HG03460 (cell line): Measurements from ENCODE around the gene ADGRG6.

ENCODE experiments used
- ATAC-seq: cut with Tn5 transposase; IDR thresholded peaks from one replicate; pipeline ENCODE4 v1.9.1; 2021; ENCODE audit not compliant: unreplicated experiment

Gene ADGRG6

GRCh38 chr6:142290851-142291250 lies 11.0 kb upstream of the ADGRG6 start:
- ATAC-seq = no peak

GRCh38 chr6:142291512-142291911 lies 10.3 kb upstream of the ADGRG6 start:
- no peak for ATAC-seq

DNA sequence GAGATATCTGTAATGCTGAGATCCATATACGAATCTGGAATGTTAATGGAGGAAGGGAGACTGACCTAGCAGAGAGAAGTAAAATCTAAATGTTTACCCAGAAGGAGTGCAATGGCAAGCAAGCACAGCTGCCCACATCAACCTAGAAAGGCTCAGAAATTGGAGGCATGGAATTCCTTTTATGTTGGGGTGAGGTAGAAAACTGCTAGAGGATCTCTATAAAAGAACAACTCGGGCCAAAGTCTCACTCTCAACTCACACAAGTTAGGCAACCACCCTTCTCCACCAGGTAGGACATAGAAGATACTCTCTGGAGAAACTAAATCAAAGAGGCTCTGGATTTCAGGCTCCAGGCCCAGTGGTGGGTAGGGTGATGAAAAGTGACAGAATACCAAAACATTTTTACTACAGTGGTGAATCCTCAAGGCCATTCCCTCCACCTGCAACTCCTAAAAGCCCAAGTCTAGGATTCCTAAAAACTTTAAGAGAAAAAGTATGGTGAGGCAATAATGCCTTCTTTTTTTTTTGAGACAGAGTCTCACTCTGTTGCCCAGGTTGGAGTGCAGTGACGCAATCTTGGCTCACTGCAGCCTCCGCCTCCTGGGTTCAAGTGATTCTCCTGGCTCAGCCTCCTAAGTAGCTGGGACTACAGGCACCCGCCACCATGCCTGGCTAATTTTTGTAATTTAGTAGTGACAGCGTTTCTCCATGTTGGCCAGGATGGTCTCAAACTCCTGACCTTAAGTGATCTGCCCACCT lies 9.5 kb upstream of the ADGRG6 start:
- no peak for ATAC-seq

DNA sequence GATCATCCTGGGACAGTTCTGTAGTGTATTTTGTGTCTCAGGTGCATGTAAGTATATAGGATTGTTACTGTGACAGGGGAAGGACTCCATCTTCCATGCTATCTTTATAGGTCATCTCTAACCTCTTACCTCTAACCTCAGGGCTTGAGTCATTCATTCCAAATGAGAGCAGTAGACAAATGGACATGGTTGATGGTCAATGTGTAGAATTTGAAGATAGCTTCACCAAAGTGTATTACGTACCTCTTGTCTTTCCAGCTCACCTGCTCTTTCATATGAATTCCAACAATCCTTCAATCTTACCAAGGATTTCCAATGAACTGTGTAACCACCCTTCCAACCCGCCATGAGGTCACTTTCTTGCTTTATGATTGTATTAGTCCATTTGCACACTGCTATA lies 8.7 kb upstream of the ADGRG6 start:
- ATAC-seq = no peak

GRCh38 chr6:142294679-142295078 lies 7.1 kb upstream of the ADGRG6 start:
- no peak for ATAC-seq

DNA sequence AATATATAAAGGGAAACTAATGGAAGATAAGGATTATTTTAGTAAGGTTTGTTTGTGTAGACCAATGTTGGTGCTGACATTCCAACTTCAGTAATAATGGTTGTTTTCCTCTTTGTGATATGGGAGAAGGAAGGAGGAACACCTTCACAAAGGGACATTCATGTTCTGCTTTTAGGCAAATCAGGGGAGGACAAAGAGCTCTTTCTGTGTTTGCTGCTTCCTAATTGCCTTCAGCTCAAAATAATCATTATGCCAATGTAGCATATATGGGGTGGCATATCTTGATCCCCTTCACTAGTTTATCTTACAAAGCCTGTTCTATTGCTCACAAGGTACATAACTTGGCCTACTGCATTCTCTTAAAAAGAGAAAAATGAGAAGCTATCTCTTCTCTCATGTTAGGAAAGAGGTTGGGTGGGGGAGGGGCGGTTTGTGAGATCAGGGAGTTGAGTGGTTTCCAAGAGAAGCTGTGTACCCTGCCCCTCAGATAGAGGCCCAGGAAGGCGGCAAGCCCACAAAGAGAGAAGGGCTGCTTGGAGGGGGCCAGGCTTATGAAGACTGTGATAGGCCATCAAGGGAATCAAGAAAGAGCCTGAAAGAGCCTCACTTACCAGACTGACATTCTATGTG lies 4.7 kb upstream of the ADGRG6 start:
- no peak for ATAC-seq

DNA sequence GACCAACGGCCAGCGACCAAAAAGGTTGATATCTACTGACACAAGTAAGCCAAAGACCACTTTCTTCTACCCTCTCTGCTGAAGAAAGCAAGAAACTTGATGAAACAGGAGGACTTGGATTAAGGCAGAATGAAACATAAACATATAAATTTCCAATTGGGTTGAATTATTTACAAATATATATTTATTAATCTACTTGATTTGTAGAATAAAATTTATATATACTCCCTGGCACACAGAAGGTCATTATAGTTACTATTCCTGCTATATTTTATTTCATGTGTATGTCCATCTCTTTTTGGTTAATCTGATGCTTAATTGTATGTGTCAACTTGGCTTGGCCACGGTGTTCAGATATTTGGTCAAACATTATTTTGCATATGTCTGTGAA lies 4.2 kb upstream of the ADGRG6 start:
- no peak for ATAC-seq

DNA sequence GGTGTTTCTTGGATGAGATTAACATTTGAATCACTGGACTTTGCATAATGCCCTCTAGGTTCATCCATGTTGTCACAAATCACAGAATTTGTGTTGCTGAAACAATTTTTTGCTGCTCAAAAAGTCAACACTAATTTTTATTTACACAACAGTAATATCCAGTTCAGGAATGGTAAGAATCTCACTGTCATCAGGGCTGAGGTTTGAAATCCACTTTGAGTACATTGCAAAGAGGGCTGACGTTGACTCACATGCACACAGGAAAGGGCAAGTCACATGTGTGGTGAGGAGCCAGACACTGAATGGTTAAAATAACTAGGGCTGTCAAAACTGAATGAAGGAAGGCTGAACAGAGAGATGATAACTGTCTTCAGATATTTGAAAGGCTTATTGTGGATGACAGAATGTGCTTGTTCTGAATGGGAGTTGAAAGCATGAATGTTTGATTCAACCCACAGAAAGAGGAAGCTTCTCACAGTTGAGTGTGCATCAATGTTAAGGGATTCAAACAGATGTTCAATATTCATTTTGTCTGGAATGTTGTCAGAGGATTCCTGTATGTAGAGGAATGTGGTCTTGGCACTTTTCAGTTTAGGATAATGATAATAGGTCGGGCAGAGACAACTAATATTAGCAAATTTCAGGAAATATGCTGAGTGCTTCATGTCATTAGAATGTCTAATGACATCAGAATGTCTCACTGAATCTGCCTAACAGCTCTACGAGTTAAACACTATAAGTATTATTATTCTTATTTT lies 3.6 kb upstream of the ADGRG6 start:
- no peak for ATAC-seq

DNA sequence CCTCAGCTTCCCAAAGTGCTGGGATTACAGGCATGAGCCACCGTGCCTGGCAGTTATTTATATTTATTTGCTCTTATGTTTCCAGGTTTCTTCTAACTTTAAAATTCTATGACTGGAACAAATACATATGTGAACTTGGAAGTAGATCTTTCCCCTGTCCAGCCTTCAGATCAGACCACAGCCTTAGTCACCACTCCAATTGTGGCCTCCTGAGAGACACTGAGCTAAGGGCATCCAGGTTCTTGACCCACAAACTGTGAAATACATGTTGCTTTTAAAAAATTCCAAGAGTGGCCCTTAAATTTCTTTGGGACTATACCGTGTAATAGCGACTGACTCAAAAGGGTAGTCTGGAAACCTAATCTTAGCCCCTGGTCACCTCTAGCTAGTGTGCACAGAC lies 1.5 kb upstream of the ADGRG6 start:
- no peak for ATAC-seq

DNA sequence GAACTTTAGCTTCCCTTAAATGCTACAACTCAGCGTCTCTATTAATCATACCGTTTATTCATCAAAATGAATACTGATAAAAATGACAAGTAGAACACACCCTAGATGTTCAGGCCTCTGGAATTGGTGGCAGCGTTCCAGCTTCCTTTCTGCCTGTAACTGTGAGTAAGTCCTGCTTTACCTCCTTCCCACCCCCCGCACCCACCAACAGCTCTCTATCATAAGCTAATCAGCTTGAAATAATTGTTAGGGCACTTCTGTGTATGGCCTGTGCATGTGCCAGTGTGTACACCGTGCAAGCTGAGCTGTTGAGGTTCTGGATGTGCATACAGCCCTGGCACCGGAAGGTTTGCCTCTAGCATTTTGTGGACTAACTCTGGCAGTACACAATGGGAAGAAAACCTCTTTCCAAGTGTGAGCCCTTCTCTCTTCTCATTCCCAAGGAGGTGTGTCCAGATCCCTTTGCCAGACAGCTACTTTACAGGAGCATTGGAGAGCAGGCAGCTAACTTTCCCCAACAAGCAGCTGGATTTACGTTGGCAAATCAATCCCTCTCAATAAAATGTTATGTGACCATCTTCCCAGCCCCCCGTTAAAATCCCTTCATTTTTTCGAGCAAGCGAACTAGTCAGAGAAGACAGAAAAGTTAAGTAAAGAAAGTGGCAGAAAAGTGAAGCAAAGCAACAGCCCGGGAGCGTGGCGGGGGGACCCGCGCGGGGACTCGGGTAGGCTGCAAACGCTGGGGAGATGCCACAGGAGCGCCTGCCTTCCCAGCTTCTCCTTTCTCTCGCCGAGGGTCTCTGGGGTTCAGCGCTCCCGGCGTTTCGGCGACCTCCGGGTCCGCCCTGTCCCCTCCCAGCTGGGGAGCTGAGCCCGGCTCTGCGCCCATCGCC lies 803 bp upstream of the ADGRG6 start:
- ATAC-seq = no peak

GRCh38 chr6:142302421-142303175 lies 791 bp downstream of the ADGRG6 start:
- no peak for ATAC-seq

DNA sequence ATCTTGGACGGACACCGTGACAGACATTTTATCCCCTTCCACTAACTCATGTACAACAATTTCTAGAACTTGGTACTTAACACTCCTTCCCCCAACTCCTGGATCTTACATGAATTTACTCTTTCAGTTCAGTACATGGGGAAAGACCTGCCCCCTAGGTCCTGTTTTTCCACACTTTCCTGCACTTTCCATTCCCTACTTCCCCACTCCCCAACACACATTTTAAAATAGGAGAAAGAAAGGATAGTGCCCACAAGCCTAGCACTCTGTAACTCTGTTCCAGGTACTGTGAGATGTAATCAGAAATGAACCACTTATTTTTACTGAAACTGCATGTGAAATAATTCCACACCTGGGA lies 1.3 kb downstream of the ADGRG6 start:
- ATAC-seq = no peak

DNA sequence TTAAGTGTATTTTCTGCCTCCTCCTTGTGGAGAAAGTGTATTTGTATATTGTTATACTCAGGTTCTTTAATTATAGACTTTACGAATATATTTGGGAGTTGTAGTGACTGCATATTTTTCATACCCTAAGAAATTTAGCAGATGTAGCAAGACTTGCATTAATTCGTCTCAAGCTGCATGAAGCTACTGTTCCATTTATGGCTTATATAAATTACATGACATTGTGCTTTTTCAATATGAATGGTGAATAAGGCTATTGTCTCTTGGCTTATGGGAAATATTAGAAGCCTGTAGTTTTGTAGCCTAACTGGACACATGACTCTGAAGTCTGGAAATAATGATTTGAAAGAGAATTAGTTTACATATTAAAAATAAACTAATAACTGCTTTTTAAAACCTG lies 2.4 kb downstream of the ADGRG6 start:
- no peak for ATAC-seq

DNA sequence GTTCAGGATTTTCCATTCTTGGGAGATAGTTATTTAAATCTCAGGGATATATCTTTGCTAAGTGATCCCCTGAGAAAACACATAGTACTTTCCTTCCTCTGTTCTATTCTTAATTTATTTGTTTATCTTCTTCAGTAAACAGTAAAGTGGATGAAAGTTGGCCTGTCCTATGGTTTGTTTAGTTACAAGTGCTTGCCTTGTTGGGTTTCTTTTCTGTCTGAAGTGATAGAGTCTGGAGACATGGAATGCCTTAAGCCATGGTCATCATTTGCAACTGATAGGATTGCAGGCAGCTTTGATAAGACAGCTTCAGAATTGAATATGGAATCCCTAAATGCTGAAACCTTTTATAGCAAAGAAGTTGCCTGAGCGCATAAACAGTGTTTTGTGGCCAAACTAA lies 4.9 kb downstream of the ADGRG6 start:
- ATAC-seq = no peak

- ATAC-seq = no peak
Measured at GRCh38 chr6:142307963-142308748, 6.3 kb downstream of the ADGRG6 start.

GRCh38 chr6:142309426-142309825 lies 7.6 kb downstream of the ADGRG6 start:
- ATAC-seq = no peak

- ATAC-seq = no peak
Measured at GRCh38 chr6:142313284-142313683, 11.5 kb downstream of the ADGRG6 start.

GRCh38 chr6:142316791-142317368 lies 15.1 kb downstream of the ADGRG6 start:
- ATAC-seq = no peak

DNA sequence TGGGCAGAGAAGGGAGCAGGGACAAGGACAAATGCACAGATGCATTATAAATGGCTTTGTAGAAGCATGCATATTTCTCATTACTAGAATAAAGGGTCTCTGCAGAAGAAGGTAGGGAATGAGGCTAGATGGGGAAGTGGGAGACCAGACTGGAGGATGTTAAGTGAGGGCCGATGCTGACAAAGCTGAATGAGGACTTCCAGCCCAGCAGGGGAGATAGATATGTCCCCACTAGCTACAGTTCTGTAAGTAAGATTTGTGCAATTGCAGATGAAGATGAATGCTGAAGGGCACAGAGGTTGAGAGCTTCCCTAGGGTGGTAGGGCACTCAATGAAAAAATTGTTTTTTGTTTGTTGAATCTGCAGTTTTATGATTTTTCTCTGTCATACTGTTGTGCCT lies 16.9 kb downstream of the ADGRG6 start:
- no peak for ATAC-seq
